SK-N-SH treated with all-trans-retinoic acid at 6 μM for 48 hours (cell line): Measurements from ENCODE around the gene PTPRG.

Experiments
- TOX ChIP-seq: fragments of 250-450 bp; sonication (Bioruptor Pico); IDR thresholded peaks from 2 replicates; pipeline ENCODE4 v1.8.0; 2021; ENCODE audit warnings: mild to moderate bottlenecking, moderate library complexity, borderline replicate concordance
- ZC3H10 ChIP-seq: fragments of 250-450 bp; sonication (Bioruptor Pico); IDR thresholded peaks from 2 replicates; pipeline ENCODE4 v1.5.1; 2021; ENCODE audit warnings: mild to moderate bottlenecking, moderate library complexity
- ZFP3 ChIP-seq: fragments of 250-450 bp; sonication (Bioruptor Pico); IDR thresholded peaks from 2 replicates; pipeline ENCODE4 v1.5.0; 2020; ENCODE audit warnings: mild to moderate bottlenecking, moderate library complexity
- TF ChIP-seq, protein P1 (sequence below): fragments of 250-450 bp; sonication (Bioruptor Pico); IDR thresholded peaks from 2 replicates; pipeline ENCODE4 v1.8.0; 2021; ENCODE audit warnings: low read depth, mild to moderate bottlenecking, moderate library complexity, borderline replicate concordance

DNA sequence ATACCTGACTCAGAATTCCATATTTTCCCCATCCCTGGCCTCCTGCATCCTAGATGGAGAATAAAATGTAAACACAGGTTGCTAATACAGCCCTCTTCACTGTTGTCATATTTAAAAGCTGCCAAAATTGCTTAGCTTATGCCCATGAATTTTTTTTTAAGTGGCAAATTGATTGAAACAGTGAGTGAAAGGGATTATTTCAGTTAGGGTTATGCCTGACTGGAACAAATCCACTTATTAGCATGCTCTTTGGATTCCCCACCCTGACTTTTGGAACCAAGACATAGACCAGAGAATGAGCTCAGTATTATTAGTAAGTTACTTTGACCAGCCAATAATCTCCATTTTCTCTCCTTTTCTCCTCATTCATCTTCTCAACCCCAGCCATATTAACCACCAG lies 567.3 kb downstream of the PTPRG start:
- TF ChIP-seq ZFP3 (CRISPR knock-in tag) (no peak), TOX (no peak), ZC3H10 (no peak)
- TF ChIP-seq, protein P1, sequence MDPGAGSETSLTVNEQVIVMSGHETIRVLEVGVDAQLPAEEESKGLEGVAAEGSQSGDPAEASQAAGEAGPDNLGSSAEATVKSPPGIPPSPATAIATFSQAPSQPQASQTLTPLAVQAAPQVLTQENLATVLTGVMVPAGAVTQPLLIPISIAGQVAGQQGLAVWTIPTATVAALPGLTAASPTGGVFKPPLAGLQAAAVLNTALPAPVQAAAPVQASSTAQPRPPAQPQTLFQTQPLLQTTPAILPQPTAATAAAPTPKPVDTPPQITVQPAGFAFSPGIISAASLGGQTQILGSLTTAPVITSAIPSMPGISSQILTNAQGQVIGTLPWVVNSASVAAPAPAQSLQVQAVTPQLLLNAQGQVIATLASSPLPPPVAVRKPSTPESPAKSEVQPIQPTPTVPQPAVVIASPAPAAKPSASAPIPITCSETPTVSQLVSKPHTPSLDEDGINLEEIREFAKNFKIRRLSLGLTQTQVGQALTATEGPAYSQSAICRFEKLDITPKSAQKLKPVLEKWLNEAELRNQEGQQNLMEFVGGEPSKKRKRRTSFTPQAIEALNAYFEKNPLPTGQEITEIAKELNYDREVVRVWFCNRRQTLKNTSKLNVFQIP (CRISPR knock-in tag): no peak
